Measurements from ENCODE around the gene UBXN10. TPM values are rescaled to one million over a fixed set of nuclear protein-coding genes. Genes with fewer than 3 reads are reported as not detected.

Gene UBXN10
- total and polyA plus RNA-seq, 11 donors: 0.14 to 2.6 (median 1.1) TPM

GRCh38 chr1:20143734-20144565 is 41.9 kb upstream of the UBXN10 start:
- TF ChIP-seq POLR2A (IDR thresholded peaks at IDR 0.05): no peak
- TF ChIP-seq, protein P1, sequence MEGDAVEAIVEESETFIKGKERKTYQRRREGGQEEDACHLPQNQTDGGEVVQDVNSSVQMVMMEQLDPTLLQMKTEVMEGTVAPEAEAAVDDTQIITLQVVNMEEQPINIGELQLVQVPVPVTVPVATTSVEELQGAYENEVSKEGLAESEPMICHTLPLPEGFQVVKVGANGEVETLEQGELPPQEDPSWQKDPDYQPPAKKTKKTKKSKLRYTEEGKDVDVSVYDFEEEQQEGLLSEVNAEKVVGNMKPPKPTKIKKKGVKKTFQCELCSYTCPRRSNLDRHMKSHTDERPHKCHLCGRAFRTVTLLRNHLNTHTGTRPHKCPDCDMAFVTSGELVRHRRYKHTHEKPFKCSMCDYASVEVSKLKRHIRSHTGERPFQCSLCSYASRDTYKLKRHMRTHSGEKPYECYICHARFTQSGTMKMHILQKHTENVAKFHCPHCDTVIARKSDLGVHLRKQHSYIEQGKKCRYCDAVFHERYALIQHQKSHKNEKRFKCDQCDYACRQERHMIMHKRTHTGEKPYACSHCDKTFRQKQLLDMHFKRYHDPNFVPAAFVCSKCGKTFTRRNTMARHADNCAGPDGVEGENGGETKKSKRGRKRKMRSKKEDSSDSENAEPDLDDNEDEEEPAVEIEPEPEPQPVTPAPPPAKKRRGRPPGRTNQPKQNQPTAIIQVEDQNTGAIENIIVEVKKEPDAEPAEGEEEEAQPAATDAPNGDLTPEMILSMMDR (IDR thresholded peaks at IDR 0.05): no peak
- Histone ChIP-seq H3K27me3 (no peaks in the 10 kb centered on the region), H3K4me3 (no peak overlapping the region), H3K36me3 (no peaks in the 10 kb centered on the region), H3K27ac (no peak overlapping the region), H3K9me3 (no peaks in the 10 kb centered on the region), H3K4me1 (peaks cover 0 to 7% (median 0%) of the 10 kb centered on the region in 12 donors)
- WGBS, 4 donors: 61 to 69% (median 63%) methylated on average over 12 to 13 of the region's 13 CpGs
- ATAC-seq (no peak), DNase-seq (no peak)
- intact Hi-C loops (cut with DNase I): no loop called here

DNA sequence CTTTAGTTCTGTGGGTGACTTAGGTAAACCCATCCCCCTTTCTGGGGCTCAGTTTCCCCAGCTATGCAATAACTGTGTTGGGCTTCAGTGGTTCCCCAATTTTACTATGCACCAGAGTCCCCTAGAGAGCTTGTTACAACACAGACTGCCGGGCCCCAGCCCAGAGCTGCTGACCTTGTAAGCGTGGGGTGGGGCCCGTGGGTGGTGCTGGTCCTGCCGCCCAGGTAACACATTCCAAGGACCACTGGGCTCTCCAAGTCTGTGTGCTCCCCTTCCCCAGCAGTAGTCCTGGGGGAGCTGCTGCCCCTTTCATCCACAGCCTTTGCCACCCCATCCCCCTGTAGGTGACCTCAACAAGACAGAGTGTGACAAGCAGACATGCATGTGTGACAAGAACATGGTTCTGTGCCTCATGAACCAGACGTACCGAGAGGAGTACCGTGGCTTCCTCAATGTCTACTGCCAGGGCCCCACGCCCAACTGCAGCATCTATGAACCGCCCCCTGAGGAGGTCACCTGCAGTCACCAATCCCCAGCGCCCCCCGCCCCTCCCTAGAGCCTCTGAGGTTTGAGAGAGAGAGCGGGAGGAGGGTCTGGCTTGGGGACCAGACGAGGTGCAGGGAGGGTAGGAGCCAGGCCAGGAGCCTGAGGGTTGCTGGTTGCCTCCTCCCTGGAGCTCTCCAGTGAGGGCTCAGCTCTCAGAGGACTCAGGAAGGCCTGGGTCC is 37.9 kb upstream of the UBXN10 start:
- no peak for TF ChIP-seq POLR2A (IDR thresholded peaks at IDR 0.05)
- TF ChIP-seq, protein P1 (IDR thresholded peaks at IDR 0.05): no peak
- intact Hi-C loops (cut with DNase I): loop anchor here in 3 of 10 donors (5.0 kb wide), 2 partner anchors 41 to 171 kb away; partner anchors contain the start of gene PLA2G2A (in 2 of the 3)
- Histone ChIP-seq H3K27ac (no peak overlapping the region), H3K36me3 (no peaks in the 10 kb centered on the region), H3K4me3 (no peak overlapping the region), H3K9me3 (no peaks in the 10 kb centered on the region), H3K4me1 (peaks cover 0 to 20% (median 9%) of the 10 kb centered on the region in 12 donors), H3K27me3 (peaks cover 0 to 7% (median 0%) of the 10 kb centered on the region in 9 donors)
- DNase-seq (no peak), ATAC-seq (no peak)
- WGBS, 4 donors: 78 to 87% (median 82%) methylated on average over 7 to 13 of the region's 13 CpGs

DNA sequence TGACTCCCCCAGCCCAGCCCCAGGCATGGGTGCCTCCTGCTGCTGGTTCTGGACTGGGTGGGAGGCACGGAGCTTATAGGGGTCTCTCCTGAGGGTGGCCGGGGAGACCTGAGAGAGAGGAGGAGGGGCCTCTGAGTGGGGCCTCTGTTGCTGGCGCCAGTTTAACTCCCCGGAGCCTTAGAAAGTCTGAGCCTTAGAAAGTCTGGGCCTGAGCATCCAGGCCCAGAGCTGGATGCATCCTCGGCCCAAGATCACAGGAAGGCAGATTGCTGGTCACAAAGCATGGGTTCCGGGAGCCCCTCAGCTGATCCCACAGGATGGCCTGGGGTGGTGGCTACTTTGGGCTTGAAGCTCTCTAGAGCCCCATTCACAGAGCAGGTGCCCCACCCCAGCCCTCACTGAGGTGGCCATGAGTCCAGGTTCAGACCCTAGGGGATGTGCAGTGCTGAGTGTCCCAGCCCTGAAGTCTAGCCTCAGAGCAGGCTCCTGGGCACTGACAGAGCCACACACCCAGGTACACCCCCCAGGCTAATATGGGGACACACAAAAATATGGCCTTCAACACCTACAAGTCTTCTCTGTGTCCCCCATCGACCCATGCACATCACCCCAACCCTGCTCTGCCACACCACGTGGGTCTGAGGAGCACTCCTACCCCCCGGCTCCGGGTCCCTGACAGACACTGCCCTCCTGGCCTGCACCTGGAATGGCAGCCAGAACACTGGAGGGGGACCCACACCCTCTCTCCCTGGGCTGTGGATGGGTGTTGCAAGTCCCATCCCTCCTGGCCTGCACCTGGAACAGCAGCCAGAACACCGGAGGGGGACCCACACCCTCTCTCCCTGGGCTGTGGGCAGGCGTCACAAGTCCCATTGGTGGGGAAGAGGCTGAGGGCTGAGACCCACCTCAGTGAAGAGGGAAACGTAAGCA is 37.1 kb upstream of the UBXN10 start:
- TF ChIP-seq, protein P1 (IDR thresholded peaks at IDR 0.05): no peak
- TF ChIP-seq POLR2A (IDR thresholded peaks at IDR 0.05): no peak
- H3K4me1 ChIP-seq: peaks cover 0 to 21% (median 10%) of the 10 kb centered on the region in 12 donors
- no peak overlapping the region for H3K27ac ChIP-seq
- H3K4me3 ChIP-seq: no peak overlapping the region
- no peak for DNase-seq
- ATAC-seq: no peak
- intact Hi-C loops (cut with DNase I): loop anchor here in 3 of 10 donors (5.0 kb wide), 2 partner anchors 42 to 172 kb away; partner anchors contain the start of gene PLA2G2A (in 2 of the 3)
- no peaks in the 10 kb centered on the region for H3K9me3 ChIP-seq
- WGBS, 4 donors: 79 to 87% (median 84%) methylated on average over 8 to 13 of the region's 13 CpGs
- peaks cover 0 to 7% (median 0%) of the 10 kb centered on the region in 9 donors for H3K27me3 ChIP-seq
- H3K36me3 ChIP-seq: no peaks in the 10 kb centered on the region
